Astrocyte (in vitro differentiated cells and primary cell): ENCODE results near the gene HAUS3.

Experiments used
- EZH2 ChIP-seq: IDR thresholded peaks from 2 replicates; pipeline ENCODE4 v1.6.1; 2012; ENCODE audit warnings: mild to moderate bottlenecking, low read length, inconsistent platforms; ENCODE audit not compliant: insufficient read depth
- TF ChIP-seq, protein P1 (sequence below): IDR thresholded peaks from 2 replicates; pipeline ENCODE4 v1.5.1; 2011; ENCODE audit warnings: low read depth, mild to moderate bottlenecking, inconsistent platforms, low read length, moderate library complexity; ENCODE audit not compliant: insufficient read depth

DNA sequence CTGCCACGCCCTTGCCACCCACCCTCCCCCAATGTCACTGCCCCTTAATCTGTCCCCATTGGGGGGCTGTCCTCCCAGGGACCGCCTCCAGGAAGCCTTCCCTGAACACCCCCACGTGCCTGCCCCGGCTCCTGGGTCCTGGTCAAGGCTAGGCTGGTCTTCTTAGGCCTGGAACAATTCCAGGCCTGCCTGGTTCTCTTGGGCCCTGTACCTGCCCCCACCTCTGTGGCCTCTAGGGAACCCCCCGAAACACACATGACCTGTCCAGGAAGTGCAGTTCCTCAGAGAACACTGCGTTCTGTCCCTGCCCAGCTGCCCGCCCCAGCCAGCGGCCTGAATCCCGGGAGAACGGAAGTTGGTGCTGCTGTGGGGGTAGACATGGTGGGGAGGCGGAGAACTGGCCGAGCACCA lies 14.9 kb upstream of the HAUS3 start:
- TF ChIP-seq, protein P1, sequence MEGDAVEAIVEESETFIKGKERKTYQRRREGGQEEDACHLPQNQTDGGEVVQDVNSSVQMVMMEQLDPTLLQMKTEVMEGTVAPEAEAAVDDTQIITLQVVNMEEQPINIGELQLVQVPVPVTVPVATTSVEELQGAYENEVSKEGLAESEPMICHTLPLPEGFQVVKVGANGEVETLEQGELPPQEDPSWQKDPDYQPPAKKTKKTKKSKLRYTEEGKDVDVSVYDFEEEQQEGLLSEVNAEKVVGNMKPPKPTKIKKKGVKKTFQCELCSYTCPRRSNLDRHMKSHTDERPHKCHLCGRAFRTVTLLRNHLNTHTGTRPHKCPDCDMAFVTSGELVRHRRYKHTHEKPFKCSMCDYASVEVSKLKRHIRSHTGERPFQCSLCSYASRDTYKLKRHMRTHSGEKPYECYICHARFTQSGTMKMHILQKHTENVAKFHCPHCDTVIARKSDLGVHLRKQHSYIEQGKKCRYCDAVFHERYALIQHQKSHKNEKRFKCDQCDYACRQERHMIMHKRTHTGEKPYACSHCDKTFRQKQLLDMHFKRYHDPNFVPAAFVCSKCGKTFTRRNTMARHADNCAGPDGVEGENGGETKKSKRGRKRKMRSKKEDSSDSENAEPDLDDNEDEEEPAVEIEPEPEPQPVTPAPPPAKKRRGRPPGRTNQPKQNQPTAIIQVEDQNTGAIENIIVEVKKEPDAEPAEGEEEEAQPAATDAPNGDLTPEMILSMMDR: no peak
- TF ChIP-seq EZH2: no peak
